Stimulated activated naive CD8-positive, alpha-beta T cell treated with anti-CD3 and anti-CD28 coated beads, Interleukin-15, Interleukin-2, amounts not matched to agents 100 ng/mL and 50 ng/mL, for 24 hours (primary cell): ENCODE data around the gene CABP1.

Experiments used
- H3K27ac Mint-ChIP-seq: one replicate; pipeline ENCODE4 v1.8.0; 2021; ENCODE audit warnings: mild to moderate bottlenecking, mixed read lengths
- H3K27me3 Mint-ChIP-seq: one replicate; pipeline ENCODE4 v1.8.0; 2021; ENCODE audit warnings: mixed read lengths
- H3K36me3 Mint-ChIP-seq: one replicate; pipeline ENCODE4 v1.8.0; 2021; ENCODE audit warnings: low read depth, mixed read lengths
- H3K4me1 Mint-ChIP-seq: one replicate; pipeline ENCODE4 v1.8.0; 2021; ENCODE audit warnings: low read depth, mixed read lengths
- H3K4me3 Mint-ChIP-seq: one replicate; pipeline ENCODE4 v1.8.0; 2021; ENCODE audit warnings: mild to moderate bottlenecking, mixed read lengths
- H3K9me3 Mint-ChIP-seq: one replicate; pipeline ENCODE4 v1.8.0; 2021; ENCODE audit warnings: mixed read lengths

The CABP1 gene

DNA sequence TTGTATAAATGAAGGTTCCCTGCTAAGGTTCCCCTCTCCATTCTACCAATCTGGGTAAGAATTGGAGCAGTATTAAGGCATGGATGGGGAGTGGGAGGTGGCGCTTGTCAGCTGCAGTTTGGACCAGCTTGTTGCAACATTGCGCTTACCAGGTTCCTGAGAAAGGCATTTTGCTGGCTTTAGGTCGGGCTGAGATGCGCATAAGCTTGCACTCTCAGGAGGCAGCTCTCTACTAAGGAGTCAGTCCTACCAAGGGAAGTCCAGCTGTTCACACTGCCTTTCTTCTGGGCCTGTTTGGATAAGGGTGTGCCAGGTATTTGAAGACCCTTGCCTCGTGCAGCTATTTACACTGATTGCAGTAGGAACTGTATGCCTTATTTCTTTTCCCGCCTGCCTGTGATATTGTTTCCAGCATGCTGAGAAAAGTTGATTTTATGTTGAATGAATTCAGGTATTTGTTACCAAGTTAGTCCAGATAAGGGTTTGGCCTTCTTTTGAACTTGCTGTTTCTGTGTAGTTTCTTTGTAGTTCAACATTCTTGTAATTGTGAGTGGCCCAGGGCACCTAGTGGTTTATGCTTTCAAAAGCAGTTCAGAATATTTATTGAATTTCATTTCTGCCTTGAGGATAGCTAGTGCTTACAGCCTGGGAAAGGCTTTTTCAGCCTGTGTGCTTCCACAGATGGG lies 49.1 kb downstream of the CABP1 start:
- Mint-ChIP-seq H3K27ac (no peak overlapping the region), H3K27me3 (no peaks in the 10 kb centered on the region), H3K4me3 (peak overlapping the region; percentile 93), H3K4me1 (peaks cover 56% of the 10 kb centered on the region), H3K9me3 (no peaks in the 10 kb centered on the region), H3K36me3 (peaks cover 27% of the 10 kb centered on the region)

DNA sequence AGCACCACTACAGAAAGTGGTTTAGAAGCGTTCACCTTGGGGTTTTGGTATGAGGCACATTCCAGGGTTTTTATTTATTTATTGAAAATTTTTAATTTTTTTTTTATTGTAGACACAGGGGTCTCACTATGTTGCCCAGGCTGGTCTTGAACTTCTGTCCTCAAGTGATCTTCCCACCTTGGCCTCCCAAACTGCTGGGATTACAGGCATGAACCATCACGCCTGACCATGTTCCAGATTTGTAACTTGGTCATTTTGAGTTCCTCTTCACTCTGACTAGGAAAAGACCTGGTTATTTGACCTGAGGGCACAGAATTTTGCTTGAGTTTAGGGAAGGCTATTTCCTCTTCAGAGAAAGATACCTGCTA lies 49.6 kb downstream of the CABP1 start:
- Mint-ChIP-seq H3K9me3 (no peaks in the 10 kb centered on the region), H3K4me1 (peaks cover 51% of the 10 kb centered on the region)

DNA sequence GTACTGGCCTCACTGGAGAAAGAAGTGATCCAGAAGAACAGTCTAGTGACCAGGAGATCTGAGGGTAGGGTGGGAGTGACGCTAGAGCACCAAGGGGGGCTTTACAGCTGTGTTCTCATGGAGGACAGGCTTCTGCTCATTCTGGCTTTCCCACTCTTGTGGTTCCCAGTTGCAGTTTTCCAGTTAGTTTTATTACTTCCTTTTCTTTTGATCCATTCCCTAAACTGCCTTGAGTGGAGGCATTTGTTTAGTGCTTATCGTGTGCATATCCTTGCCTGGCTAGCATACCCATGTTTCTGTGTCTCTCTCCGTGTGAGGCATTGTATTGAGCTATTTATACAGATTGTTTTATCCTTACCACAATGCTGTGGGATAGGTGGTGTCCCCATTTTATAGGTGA lies 50.6 kb downstream of the CABP1 start:
- peaks cover 40% of the 10 kb centered on the region for H3K36me3 Mint-ChIP-seq
- no peak overlapping the region for H3K27ac Mint-ChIP-seq
- no peak overlapping the region for H3K4me3 Mint-ChIP-seq
- H3K4me1 Mint-ChIP-seq, result peaks cover 47% of the 10 kb centered on the region
- no peaks in the 10 kb centered on the region for H3K27me3 Mint-ChIP-seq
- H3K9me3 Mint-ChIP-seq, result no peaks in the 10 kb centered on the region

More for the DNA sequence above, 49.6 kb downstream of the CABP1 start:
- no peak overlapping the region for H3K4me3 Mint-ChIP-seq
- H3K27me3 Mint-ChIP-seq, result no peaks in the 10 kb centered on the region
- H3K27ac Mint-ChIP-seq, result no peak overlapping the region
- H3K36me3 Mint-ChIP-seq, result peaks cover 32% of the 10 kb centered on the region

DNA sequence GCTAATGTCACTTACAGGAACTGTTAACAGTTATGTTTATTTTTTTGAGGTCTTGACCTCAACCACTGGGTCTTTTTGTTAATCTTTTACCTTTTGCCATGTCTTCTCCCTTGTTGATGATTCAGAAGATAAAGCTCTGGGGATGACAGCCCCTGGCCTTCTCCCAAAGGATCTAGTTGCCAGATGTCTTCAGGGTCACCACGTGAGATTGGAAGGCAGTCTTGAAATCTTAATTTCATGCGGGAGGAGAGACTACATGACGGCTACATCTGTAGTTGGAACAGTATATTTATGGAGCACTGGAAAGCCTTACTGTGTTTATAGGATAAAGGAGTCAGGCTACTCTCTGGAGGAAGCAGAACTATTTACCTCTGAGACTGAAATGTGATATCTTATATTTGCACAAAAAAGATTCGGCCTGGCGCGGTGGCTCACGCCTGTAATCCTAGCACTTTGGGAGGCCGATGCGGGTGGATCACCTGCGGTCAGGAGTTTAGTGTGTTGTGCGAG lies 52.2 kb downstream of the CABP1 start:
- Mint-ChIP-seq H3K27ac (peak overlapping the region; percentile 8), H3K4me1 (peaks cover 46% of the 10 kb centered on the region), H3K36me3 (peaks cover 56% of the 10 kb centered on the region), H3K4me3 (no peak overlapping the region), H3K9me3 (no peaks in the 10 kb centered on the region), H3K27me3 (no peaks in the 10 kb centered on the region)

DNA sequence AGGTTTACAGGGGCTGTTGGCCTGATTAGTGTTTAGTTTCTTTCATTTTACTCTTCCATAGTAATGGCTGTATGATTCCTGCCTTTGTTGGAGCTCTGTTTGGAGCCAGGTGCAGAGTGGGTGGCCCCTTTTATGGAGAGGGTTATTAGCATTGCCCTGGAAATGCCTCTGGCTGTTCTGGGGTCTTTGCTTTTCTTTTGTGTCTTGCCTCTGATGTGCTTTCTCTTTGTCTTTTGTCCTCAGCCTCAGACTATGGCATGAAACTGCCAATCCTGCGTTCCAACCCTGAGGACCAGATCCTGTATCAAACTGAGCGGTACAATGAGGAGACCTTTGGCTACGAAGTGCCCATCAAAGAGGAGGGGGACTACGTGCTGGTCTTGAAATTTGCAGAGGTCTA lies 53.4 kb downstream of the CABP1 start:
- Mint-ChIP-seq H3K27me3 (no peaks in the 10 kb centered on the region), H3K36me3 (peaks cover 55% of the 10 kb centered on the region), H3K27ac (no peak overlapping the region), H3K4me3 (no peak overlapping the region), H3K4me1 (peaks cover 34% of the 10 kb centered on the region), H3K9me3 (no peaks in the 10 kb centered on the region)

DNA sequence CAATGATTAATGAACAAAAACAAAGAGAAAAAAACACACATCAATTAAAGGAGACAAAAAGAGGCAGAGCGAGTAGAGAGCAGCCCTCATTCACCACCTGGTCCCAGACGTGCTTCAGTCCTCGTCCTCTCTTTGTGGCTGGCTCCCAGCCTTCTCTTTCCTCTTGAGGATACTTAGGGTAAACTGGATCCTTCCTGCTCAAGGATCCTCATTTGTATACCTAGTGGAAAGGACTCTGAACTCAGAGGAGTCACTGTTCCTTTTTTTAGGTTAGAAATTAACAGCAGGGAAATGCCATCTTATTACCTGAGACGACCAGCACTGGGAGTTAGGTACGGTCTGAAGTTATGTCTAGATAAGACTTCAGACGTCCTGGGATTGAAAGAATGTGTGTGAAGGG lies 56.2 kb downstream of the CABP1 start:
- no peaks in the 10 kb centered on the region for H3K27me3 Mint-ChIP-seq
- H3K4me1 Mint-ChIP-seq, result peaks cover 8% of the 10 kb centered on the region
- H3K36me3 Mint-ChIP-seq, result peaks cover 70% of the 10 kb centered on the region
- H3K9me3 Mint-ChIP-seq, result no peaks in the 10 kb centered on the region
- no peak overlapping the region for H3K27ac Mint-ChIP-seq
- H3K4me3 Mint-ChIP-seq, result no peak overlapping the region

DNA sequence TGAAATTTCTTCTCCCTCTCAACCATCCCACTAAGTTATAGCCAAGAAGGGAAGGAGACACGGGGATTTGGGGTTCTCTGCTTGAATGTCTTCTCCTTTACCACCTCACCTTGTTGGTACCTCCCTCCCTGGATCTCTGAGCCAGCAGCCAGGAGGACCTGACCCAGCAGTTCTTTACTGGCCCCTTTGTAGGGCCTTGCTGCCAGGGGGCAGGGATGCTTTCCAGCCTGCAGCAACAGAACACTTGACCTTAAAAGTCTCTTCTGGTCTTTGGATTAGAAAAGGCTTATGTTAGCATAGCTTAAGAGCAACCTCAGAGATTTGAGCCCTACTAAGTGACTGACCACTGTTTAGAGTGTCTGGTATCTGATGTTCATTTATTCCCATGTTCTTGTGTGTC lies 56.9 kb downstream of the CABP1 start:
- Mint-ChIP-seq H3K27ac (no peak overlapping the region), H3K9me3 (no peaks in the 10 kb centered on the region), H3K4me3 (no peak overlapping the region), H3K36me3 (peaks cover 77% of the 10 kb centered on the region), H3K27me3 (no peaks in the 10 kb centered on the region), H3K4me1 (peaks cover 3% of the 10 kb centered on the region)

DNA sequence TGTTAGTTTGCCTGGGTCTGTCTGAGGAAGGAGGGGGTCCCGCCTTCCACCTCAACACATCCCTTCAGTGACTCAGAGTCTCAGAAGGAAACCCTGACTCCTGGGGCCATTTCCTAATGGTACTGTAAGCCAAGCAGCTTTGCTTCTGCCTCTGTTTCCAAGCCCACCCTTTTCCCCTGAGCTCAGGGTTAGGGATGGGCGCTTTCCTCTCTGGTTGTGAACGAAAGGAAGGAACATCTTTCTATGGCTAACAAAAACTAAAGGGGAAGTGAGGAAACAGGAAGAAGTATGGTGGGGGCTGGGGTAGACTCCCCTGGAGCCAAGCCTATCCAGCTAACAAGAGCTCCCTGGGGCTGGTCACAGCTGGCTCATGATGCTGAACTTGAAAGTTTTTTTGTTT lies 58.2 kb downstream of the CABP1 start:
- Mint-ChIP-seq H3K27ac (no peak overlapping the region), H3K4me1 (no peaks in the 10 kb centered on the region), H3K9me3 (no peaks in the 10 kb centered on the region), H3K36me3 (peaks cover 78% of the 10 kb centered on the region), H3K4me3 (no peak overlapping the region), H3K27me3 (no peaks in the 10 kb centered on the region)

DNA sequence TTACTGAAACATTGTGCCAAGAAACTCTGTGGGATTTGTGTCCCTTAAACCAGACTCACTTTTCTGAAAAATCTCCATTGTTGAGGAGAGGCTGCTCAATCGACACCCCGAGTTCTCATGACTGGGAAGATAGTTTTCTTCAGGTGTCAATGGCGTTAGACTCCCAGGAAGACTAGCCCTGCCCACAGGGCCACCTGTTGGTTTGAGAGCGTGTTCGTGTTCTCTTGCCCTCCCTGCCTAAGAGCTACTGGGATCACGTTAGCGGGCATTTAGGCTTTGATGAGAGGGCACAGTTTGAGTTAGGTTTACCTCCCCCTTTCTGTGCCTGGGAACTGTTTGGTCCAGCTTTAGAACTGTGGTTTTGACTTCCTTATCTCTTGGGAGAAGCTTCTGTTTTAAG lies 59.1 kb downstream of the CABP1 start:
- no peak overlapping the region for H3K27ac Mint-ChIP-seq
- no peaks in the 10 kb centered on the region for H3K4me1 Mint-ChIP-seq
- no peaks in the 10 kb centered on the region for H3K27me3 Mint-ChIP-seq
- peaks cover 69% of the 10 kb centered on the region for H3K36me3 Mint-ChIP-seq
- H3K4me3 Mint-ChIP-seq, result no peak overlapping the region
- no peaks in the 10 kb centered on the region for H3K9me3 Mint-ChIP-seq

DNA sequence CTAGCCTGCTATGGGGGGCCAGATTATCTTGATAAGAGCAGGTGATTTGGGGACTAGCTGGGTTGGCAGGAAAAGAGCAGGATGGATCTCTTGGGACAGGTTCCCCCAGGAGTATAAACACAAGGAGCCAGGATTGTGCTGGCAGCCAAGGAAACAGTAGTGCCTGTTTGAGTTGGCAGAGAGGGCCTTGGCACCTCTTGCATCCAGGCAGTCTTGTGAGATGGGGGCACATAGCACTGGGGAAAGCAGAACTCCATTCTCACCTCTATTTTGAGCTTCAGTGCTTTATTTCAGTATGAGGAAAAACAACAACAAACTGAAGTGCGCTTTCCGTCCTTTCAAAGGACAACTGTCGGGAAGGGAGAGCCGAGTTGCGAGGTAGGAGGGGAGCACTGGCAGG lies 60.5 kb downstream of the CABP1 start:
- no peak overlapping the region for H3K27ac Mint-ChIP-seq
- H3K4me1 Mint-ChIP-seq, result no peaks in the 10 kb centered on the region
- H3K27me3 Mint-ChIP-seq, result no peaks in the 10 kb centered on the region
- no peak overlapping the region for H3K4me3 Mint-ChIP-seq
- H3K9me3 Mint-ChIP-seq, result no peaks in the 10 kb centered on the region
- H3K36me3 Mint-ChIP-seq, result peaks cover 61% of the 10 kb centered on the region

DNA sequence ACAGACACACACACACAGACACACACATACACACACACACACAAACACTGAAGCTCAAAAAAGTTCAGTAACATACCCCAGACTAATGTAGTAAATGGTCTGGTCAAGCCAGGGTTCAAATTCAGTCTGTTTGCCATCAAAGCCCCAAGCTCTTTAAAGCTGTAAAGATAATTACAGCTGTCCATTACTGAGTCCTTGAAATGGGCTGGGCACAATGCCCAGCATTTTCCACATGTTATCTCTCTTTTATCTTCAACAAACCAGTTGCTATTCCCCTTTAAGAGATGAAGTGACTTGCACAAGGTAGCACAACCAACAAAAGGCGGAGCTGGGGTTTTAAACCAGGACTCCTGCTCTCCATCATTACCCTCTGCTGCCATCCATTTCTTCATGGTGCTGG lies 62.2 kb downstream of the CABP1 start:
- peaks cover 44% of the 10 kb centered on the region for H3K36me3 Mint-ChIP-seq
- no peak overlapping the region for H3K4me3 Mint-ChIP-seq
- no peaks in the 10 kb centered on the region for H3K27me3 Mint-ChIP-seq
- no peaks in the 10 kb centered on the region for H3K4me1 Mint-ChIP-seq
- no peak overlapping the region for H3K27ac Mint-ChIP-seq
- H3K9me3 Mint-ChIP-seq, result no peaks in the 10 kb centered on the region

DNA sequence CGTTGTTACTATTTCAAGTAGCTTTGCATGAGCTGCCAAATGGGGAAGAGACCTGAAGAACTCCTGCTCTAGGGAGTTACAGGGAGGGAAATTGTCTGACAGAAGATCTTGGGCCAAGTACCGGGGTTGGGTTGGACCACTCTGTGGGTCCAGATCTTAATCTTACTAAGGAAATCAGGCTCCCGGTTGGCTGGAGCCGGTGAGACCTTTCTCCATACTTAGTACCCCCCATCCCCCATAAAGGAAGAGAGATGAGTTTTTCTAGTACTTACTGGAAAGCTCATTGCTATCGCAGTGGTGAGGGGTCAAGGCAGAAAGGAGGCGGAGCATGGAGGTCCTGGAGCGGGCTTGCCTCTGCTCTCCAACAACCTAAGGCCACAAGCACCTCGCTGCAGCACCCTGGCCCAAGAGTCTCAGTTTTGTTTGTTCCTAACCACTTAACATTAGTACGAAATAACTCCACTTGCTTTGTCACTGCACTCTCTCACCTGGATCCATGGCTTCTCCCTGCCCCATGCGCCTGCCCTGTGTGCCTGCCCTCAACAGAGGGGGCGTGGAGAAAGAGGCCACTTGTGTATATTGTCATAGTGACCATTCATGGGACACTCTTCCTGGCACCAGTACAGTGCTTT lies 63.0 kb downstream of the CABP1 start:
- no peaks in the 10 kb centered on the region for H3K4me1 Mint-ChIP-seq
- no peak overlapping the region for H3K4me3 Mint-ChIP-seq
- no peak overlapping the region for H3K27ac Mint-ChIP-seq
- peaks cover 43% of the 10 kb centered on the region for H3K36me3 Mint-ChIP-seq
- no peaks in the 10 kb centered on the region for H3K9me3 Mint-ChIP-seq
- H3K27me3 Mint-ChIP-seq, result no peaks in the 10 kb centered on the region

DNA sequence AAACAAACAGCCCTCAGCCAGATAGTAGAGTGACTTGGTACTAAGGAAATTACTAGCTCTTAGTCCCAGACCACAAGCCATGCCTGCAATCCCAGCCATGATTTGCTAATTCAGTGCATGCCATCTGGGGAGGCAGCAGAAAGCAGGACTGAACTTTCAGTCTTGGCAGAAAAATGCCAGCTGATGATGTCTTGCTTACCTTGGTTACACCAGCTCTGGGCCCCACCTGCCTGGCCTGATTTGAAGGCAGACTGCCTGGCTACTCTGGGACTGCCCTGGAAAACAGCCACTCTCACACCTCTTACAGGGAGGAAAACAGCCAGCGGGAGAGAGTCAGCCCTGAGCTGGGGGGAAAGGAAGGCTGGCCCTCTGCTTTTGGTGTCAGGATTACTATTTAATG lies 65.2 kb downstream of the CABP1 start:
- H3K27me3 Mint-ChIP-seq, result no peaks in the 10 kb centered on the region
- no peaks in the 10 kb centered on the region for H3K9me3 Mint-ChIP-seq
- peaks cover 5% of the 10 kb centered on the region for H3K4me1 Mint-ChIP-seq
- H3K36me3 Mint-ChIP-seq, result peaks cover 24% of the 10 kb centered on the region
- no peak overlapping the region for H3K27ac Mint-ChIP-seq
- H3K4me3 Mint-ChIP-seq, result no peak overlapping the region

DNA sequence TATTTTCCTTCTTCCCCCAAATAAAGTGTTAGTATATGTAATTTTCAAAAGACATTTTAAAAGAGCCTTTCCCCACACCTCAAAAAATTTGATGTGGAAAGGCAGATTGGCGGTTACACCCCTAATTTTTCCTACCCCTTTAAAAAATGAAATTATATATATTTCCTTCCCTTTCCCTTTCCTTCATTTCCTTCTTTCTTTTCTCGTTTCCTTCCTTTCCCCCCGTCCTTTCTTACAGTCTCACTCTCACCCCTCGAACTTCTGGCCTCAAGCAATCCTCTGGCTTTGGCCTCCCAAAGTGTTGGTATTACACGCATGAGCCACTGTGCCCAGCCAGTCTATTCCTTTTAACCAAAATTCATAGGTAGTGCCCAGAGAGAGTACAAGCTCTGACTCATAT lies 65.6 kb downstream of the CABP1 start:
- no peak overlapping the region for H3K27ac Mint-ChIP-seq
- H3K9me3 Mint-ChIP-seq, result no peaks in the 10 kb centered on the region
- no peaks in the 10 kb centered on the region for H3K27me3 Mint-ChIP-seq
- peaks cover 20% of the 10 kb centered on the region for H3K36me3 Mint-ChIP-seq
- no peak overlapping the region for H3K4me3 Mint-ChIP-seq
- H3K4me1 Mint-ChIP-seq, result peaks cover 5% of the 10 kb centered on the region

DNA sequence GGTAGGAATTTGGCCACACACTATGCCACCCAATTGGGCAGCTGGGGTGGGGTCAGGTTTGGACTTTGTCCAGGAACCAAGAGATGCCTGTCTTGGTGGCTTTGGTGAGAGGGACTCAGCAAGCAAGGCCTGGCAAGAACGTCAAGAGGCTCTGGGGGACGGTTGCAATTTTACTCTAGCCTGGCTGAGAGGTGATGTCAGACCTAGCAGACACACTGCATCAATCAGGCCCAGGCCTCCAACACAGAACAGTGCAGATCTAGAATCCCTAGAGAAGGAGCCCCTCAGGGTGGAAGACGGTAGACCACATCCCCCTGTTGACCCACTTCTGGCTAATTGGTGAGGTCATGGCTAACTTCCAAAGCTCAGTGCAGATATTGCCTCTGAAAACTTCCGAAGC lies 68.2 kb downstream of the CABP1 start:
- Mint-ChIP-seq H3K9me3 (no peaks in the 10 kb centered on the region), H3K27me3 (no peaks in the 10 kb centered on the region), H3K4me1 (peaks cover 26% of the 10 kb centered on the region), H3K36me3 (peaks cover 8% of the 10 kb centered on the region), H3K27ac (no peak overlapping the region), H3K4me3 (no peak overlapping the region)
